HG03565 (cell line): ENCODE data around the gene NYAP1.
"Not testable (repeated sequence)": the region's sequence is repeated elsewhere in the genome, so short reads cannot be mapped to it uniquely, and the experiment has no call there.

ENCODE experiments used
- ATAC-seq: cut with Tn5 transposase; IDR thresholded peaks from one replicate; pipeline ENCODE4 v1.9.1; 2021; ENCODE audit warnings: mild to moderate bottlenecking, moderate library complexity; ENCODE audit not compliant: unreplicated experiment

NYAP1 gene

GRCh38 chr7:100509231-100509630 lies 25.5 kb downstream of the NYAP1 start:
- no peak for ATAC-seq

- ATAC-seq, result no peak
Observed at GRCh38 chr7:100510437-100511239, 26.9 kb downstream of the NYAP1 start.

GRCh38 chr7:100513212-100513810 lies 29.6 kb downstream of the NYAP1 start:
- no peak for ATAC-seq

- ATAC-seq, result no peak
Observed at GRCh38 chr7:100515072-100515532, 31.4 kb downstream of the NYAP1 start.

GRCh38 chr7:100516135-100516812 lies 32.5 kb downstream of the NYAP1 start:
- ATAC-seq, result no peak

GRCh38 chr7:100517305-100517704 lies 33.6 kb downstream of the NYAP1 start:
- no peak for ATAC-seq

- no peak for ATAC-seq
Observed at GRCh38 chr7:100519580-100519979, 35.9 kb downstream of the NYAP1 start.

GRCh38 chr7:100520138-100520537 lies 36.4 kb downstream of the NYAP1 start:
- no peak for ATAC-seq

- no peak for ATAC-seq
Observed at GRCh38 chr7:100521076-100521475, 37.3 kb downstream of the NYAP1 start.

- ATAC-seq, result not testable (repeated sequence)
Observed at GRCh38 chr7:100521909-100522593, 38.3 kb downstream of the NYAP1 start.

- not testable (repeated sequence) for ATAC-seq
Observed at GRCh38 chr7:100523192-100523591, 39.5 kb downstream of the NYAP1 start.

GRCh38 chr7:100528108-100528866 lies 44.6 kb downstream of the NYAP1 start:
- ATAC-seq, result not testable (repeated sequence)

GRCh38 chr7:100532165-100533022 lies 48.7 kb downstream of the NYAP1 start:
- no peak for ATAC-seq

GRCh38 chr7:100535982-100536381 lies 52.3 kb downstream of the NYAP1 start:
- ATAC-seq, result not testable (repeated sequence)

- not testable (repeated sequence) for ATAC-seq
Observed at GRCh38 chr7:100536695-100537094, 53.0 kb downstream of the NYAP1 start.

GRCh38 chr7:100538348-100538653 lies 54.6 kb downstream of the NYAP1 start:
- ATAC-seq, result no peak

- peak; percentile 84 for ATAC-seq
Observed at GRCh38 chr7:100538654-100539435, 55.1 kb downstream of the NYAP1 start, which contains the start of gene AGFG2. TSS of gene AGFG2 (plus strand) at chr7:100539203. CDS start at chr7:100539347, 144 bp downstream.

- ATAC-seq, result no peak
Observed at GRCh38 chr7:100539436-100540006, 55.8 kb downstream of the NYAP1 start.
